Glutamatergic neuron (in vitro differentiated cells): ENCODE data around the gene SPATA17. TPM values are rescaled to one million over a fixed set of nuclear protein-coding genes. Genes with fewer than 3 reads are reported as not detected.

Experiments used
- DNase-seq: peaks from one replicate; pipeline ENCODE4 v3.0.0; 2022
- H3K27ac Mint-ChIP-seq: one replicate; pipeline ENCODE4 v1.8.0; 2020; ENCODE audit warnings: mild to moderate bottlenecking, mixed read lengths, inconsistent platforms; ENCODE audit not compliant: unreplicated experiment
- H3K27me3 Mint-ChIP-seq: one replicate; pipeline ENCODE4 v1.8.0; 2020; ENCODE audit warnings: mild to moderate bottlenecking, moderate library complexity, mixed read lengths, inconsistent platforms; ENCODE audit not compliant: unreplicated experiment
- H3K36me3 Mint-ChIP-seq: one replicate; pipeline ENCODE4 v1.8.0; 2020; ENCODE audit warnings: mild to moderate bottlenecking, mixed read lengths, inconsistent platforms; ENCODE audit not compliant: unreplicated experiment
- H3K4me1 Mint-ChIP-seq: one replicate; pipeline ENCODE4 v1.8.0; 2020; ENCODE audit warnings: mild to moderate bottlenecking, low read depth, mixed read lengths, inconsistent platforms; ENCODE audit not compliant: unreplicated experiment
- H3K4me3 Mint-ChIP-seq: one replicate; pipeline ENCODE4 v1.8.0; 2020; ENCODE audit warnings: mild to moderate bottlenecking, mixed read lengths, inconsistent platforms; ENCODE audit not compliant: unreplicated experiment
- H3K9me3 Mint-ChIP-seq: one replicate; pipeline ENCODE4 v1.8.0; 2020; ENCODE audit warnings: mild to moderate bottlenecking, moderate library complexity, mixed read lengths, inconsistent platforms; ENCODE audit not compliant: unreplicated experiment
- CTCF ChIP-seq: fragments of 200-600 bp; sonication (generic); IDR thresholded peaks from one replicate; pipeline ENCODE4 v1.5.0; 2021; ENCODE audit not compliant: partially characterized antibody, unreplicated experiment
- total RNA-seq: library from RNA; stranded (reverse); fragmentation: NEBNext Ultra II Directional; extraction: Animal tissue kit (Norgen Biotek cat#: 25700); gene quantifications from one replicate; pipeline ENCODE4 v1.2.1, GENCODE V29; 2021; ENCODE audit not compliant: unreplicated experiment

SPATA17 gene
- total RNA-seq, 1 donor from 2014 or later = 0.78 TPM

DNA sequence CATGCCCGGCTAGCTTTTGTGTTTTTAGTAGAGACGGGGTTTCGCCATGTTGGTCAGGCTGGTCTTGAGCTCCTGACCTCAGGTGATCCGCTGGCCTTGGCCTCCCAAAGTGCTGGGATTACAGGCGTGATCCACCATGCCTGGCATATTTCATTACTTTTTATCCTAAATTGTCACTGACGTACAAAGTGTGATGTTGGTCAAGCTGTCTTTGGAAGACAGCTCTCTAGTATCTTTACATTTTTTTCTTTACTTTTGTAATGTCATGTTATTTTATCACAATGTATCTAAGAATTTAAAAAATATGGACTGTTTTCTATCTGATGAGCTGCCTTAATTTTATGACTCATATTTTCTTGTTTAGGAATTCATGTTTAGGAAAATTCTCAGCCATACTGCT lies 72.2 kb downstream of the SPATA17 start:
- Mint-ChIP-seq H3K4me1 (no peaks in the 10 kb centered on the region), H3K4me3 (no peak overlapping the region), H3K27ac (no peak overlapping the region), H3K9me3 (peaks cover 2% of the 10 kb centered on the region), H3K36me3 (peaks cover 5% of the 10 kb centered on the region), H3K27me3 (no peaks in the 10 kb centered on the region)
- TF ChIP-seq CTCF = no peak
- DNase-seq = no peak

GRCh38 chr1:217712925-217713597 lies 81.9 kb downstream of the SPATA17 start:
- Mint-ChIP-seq H3K9me3 (no peaks in the 10 kb centered on the region), H3K4me3 (no peak overlapping the region), H3K27ac (no peak overlapping the region), H3K36me3 (no peaks in the 10 kb centered on the region), H3K4me1 (no peaks in the 10 kb centered on the region), H3K27me3 (no peaks in the 10 kb centered on the region)
- DNase-seq = no peak
- no peak for TF ChIP-seq CTCF

GRCh38 chr1:217715681-217716080 lies 84.5 kb downstream of the SPATA17 start:
- no peak for TF ChIP-seq CTCF
- Mint-ChIP-seq H3K27me3 (no peaks in the 10 kb centered on the region), H3K36me3 (no peaks in the 10 kb centered on the region), H3K9me3 (no peaks in the 10 kb centered on the region), H3K27ac (no peak overlapping the region), H3K4me3 (no peak overlapping the region), H3K4me1 (no peaks in the 10 kb centered on the region)
- no peak for DNase-seq

GRCh38 chr1:217717959-217718358 lies 86.8 kb downstream of the SPATA17 start:
- no peaks in the 10 kb centered on the region for H3K27me3 Mint-ChIP-seq
- H3K9me3 Mint-ChIP-seq = no peaks in the 10 kb centered on the region
- no peak overlapping the region for H3K4me3 Mint-ChIP-seq
- H3K27ac Mint-ChIP-seq = no peak overlapping the region
- H3K4me1 Mint-ChIP-seq = no peaks in the 10 kb centered on the region
- no peak for TF ChIP-seq CTCF
- DNase-seq = no peak
- no peaks in the 10 kb centered on the region for H3K36me3 Mint-ChIP-seq

DNA sequence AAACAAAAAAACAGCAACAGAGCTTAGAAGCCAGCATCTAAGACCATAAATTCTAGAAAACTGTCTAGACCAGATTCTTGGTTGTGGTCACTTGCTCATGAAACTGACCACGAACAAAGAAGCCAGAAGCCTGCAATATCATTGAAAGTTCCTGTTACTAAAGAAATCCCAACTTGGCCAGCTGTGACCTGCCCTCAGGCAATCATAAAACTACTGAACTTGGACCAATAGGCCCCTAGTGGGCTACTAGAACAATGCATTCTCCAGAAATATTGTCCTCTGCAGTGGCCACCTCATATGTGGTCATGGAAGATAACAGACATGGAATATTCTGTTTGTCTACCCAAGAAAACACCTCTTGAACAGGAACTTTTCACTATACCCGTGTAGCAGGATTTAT lies 87.7 kb downstream of the SPATA17 start:
- H3K9me3 Mint-ChIP-seq = no peaks in the 10 kb centered on the region

More for the DNA sequence above, 87.7 kb downstream of the SPATA17 start:
- TF ChIP-seq CTCF = peak; percentile 31
- H3K27ac Mint-ChIP-seq = no peak overlapping the region
- no peaks in the 10 kb centered on the region for H3K27me3 Mint-ChIP-seq
- H3K4me1 Mint-ChIP-seq = no peaks in the 10 kb centered on the region
- no peak for DNase-seq
- H3K4me3 Mint-ChIP-seq = no peak overlapping the region
- no peaks in the 10 kb centered on the region for H3K36me3 Mint-ChIP-seq
